ENCODE results near the gene SLC12A4. TPM values are rescaled to one million over a fixed set of nuclear protein-coding genes. Genes with fewer than 3 reads are reported as not detected.

The SLC12A4 gene
- total and polyA plus RNA-seq, 2 of the 13 experiments (the other 11 are each of a cell fraction or from before 2014, with no cell fraction given) = 65.1 to 84.3 TPM

- TF ChIP-seq SP5 (CRISPR knock-in tag; IDR thresholded peaks at IDR 0.05; ENCODE audit: borderline replicate concordance, low read depth) (no peak), CTCF (CRISPR knock-in tag; IDR thresholded peaks at IDR 0.05) (peak; percentile 72), ZSCAN21 (CRISPR knock-in tag; IDR thresholded peaks at IDR 0.05; ENCODE audit: borderline replicate concordance) (no peak), HDAC1 (CRISPR knock-in tag; IDR thresholded peaks at IDR 0.05) (no peak), ZNF773 (CRISPR knock-in tag; IDR thresholded peaks at IDR 0.05; ENCODE audit: borderline replicate concordance) (0 out of 2 replicates have a peak, but pooled peaks have one; percentile 18), EHMT2 (IDR thresholded peaks at IDR 0.05; ENCODE audit: borderline replicate concordance, low read depth, low read length) (no peak), HNF4G (IDR thresholded peaks at IDR 0.05; ENCODE audit: borderline replicate concordance, low read depth, low read length) (no peak), HNF4G (CRISPR knock-in tag; IDR thresholded peaks at IDR 0.05; ENCODE audit: borderline replicate concordance, low read depth) (no peak), RFX5 (IDR thresholded peaks at IDR 0.05; ENCODE audit: low read depth, low read length) (no peak), SRSF1 (optimal IDR thresholded peaks at IDR 0.05; ENCODE audit: low read depth, low read length) (no peak), SP140L (CRISPR knock-in tag; IDR thresholded peaks at IDR 0.05; ENCODE audit: borderline replicate concordance) (no peak), GMEB2 (CRISPR knock-in tag; IDR thresholded peaks at IDR 0.05; ENCODE audit: low read depth) (no peak), ZNF468 (CRISPR knock-in tag; IDR thresholded peaks at IDR 0.05) (no peak), ZBTB38 (CRISPR knock-in tag; IDR thresholded peaks at IDR 0.05) (0 out of 2 replicates have a peak, but pooled peaks have one; percentile 20), HIVEP1 (CRISPR knock-in tag; IDR thresholded peaks at IDR 0.05) (no peak), ZNF768 (CRISPR knock-in tag; IDR thresholded peaks at IDR 0.05) (no peak), YEATS4 (CRISPR knock-in tag; IDR thresholded peaks at IDR 0.05; ENCODE audit: borderline replicate concordance) (no peak), ZBTB20 (CRISPR knock-in tag; IDR thresholded peaks at IDR 0.05; ENCODE audit: borderline replicate concordance, low read depth) (no peak), ZFP36L1 (CRISPR knock-in tag; IDR thresholded peaks at IDR 0.05) (no peak), XRCC5 (optimal IDR thresholded peaks at IDR 0.05; ENCODE audit: low read length) (peak; percentile 25), GABPA (IDR thresholded peaks at IDR 0.05; ENCODE audit: low read depth, low read length) (no peak), GABPA (CRISPR knock-in tag; IDR thresholded peaks at IDR 0.05; ENCODE audit: low read depth) (no peak), STAG1 (CRISPR knock-in tag; IDR thresholded peaks at IDR 0.05) (peak; percentile 64)
- TF ChIP-seq, protein P1, sequence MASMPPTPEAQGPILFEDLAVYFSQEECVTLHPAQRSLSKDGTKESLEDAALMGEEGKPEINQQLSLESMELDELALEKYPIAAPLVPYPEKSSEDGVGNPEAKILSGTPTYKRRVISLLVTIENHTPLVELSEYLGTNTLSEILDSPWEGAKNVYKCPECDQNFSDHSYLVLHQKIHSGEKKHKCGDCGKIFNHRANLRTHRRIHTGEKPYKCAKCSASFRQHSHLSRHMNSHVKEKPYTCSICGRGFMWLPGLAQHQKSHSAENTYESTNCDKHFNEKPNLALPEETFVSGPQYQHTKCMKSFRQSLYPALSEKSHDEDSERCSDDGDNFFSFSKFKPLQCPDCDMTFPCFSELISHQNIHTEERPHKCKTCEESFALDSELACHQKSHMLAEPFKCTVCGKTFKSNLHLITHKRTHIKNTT (CRISPR knock-in tag; IDR thresholded peaks at IDR 0.05) = no peak
- TF ChIP-seq, protein P2, sequence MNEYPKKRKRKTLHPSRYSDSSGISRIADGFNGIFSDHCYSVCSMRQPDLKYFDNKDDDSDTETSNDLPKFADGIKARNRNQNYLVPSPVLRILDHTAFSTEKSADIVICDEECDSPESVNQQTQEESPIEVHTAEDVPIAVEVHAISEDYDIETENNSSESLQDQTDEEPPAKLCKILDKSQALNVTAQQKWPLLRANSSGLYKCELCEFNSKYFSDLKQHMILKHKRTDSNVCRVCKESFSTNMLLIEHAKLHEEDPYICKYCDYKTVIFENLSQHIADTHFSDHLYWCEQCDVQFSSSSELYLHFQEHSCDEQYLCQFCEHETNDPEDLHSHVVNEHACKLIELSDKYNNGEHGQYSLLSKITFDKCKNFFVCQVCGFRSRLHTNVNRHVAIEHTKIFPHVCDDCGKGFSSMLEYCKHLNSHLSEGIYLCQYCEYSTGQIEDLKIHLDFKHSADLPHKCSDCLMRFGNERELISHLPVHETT (CRISPR knock-in tag; conservative IDR thresholded peaks at IDR 0.05) = no peak
These were observed 21.6 kb upstream of the SLC12A4 start (continued) for GRCh38 chr16:67990018-67990386.
